HG03460 (cell line): Measurements from ENCODE around the gene TMOD4.

Experiments used
- ATAC-seq: cut with Tn5 transposase; IDR thresholded peaks from one replicate; pipeline ENCODE4 v1.9.1; 2021; ENCODE audit not compliant: unreplicated experiment

Gene TMOD4

GRCh38 chr1:151176514-151177045 lies 799 bp upstream of the TMOD4 start:
- no peak for ATAC-seq

- no peak for ATAC-seq
Measured at GRCh38 chr1:151175041-151175741, 590 bp downstream of the TMOD4 start.

- no peak for ATAC-seq
Measured at GRCh38 chr1:151171190-151171589, 4.6 kb downstream of the TMOD4 start.

- ATAC-seq: no peak
Measured at GRCh38 chr1:151167116-151167515, 8.7 kb downstream of the TMOD4 start.

- ATAC-seq: no peak
Measured at GRCh38 chr1:151166505-151166956, 9.2 kb downstream of the TMOD4 start.

- peak; percentile 88 for ATAC-seq
Measured at GRCh38 chr1:151165738-151166504, 9.9 kb downstream of the TMOD4 start, which contains the start of the genes LYSMD1 and SCNM1. Gene LYSMD1 (minus strand): TSS chr1:151165902. CDS start chr1:151165258, 644 bp downstream. Gene SCNM1 (plus strand): TSS chr1:151166144. CDS start chr1:151166153, 9 bp downstream.

- no peak for ATAC-seq
Measured at GRCh38 chr1:151165281-151165737, 10.5 kb downstream of the TMOD4 start.

GRCh38 chr1:151164732-151165280 lies 11.0 kb downstream of the TMOD4 start:
- no peak for ATAC-seq

GRCh38 chr1:151159373-151159772 lies 16.4 kb downstream of the TMOD4 start:
- no peak for ATAC-seq

- ATAC-seq: no peak
Measured at GRCh38 chr1:151158751-151159251, 17.0 kb downstream of the TMOD4 start.

GRCh38 chr1:151158326-151158725 lies 17.5 kb downstream of the TMOD4 start:
- no peak for ATAC-seq

- ATAC-seq: no peak
Measured at GRCh38 chr1:151157067-151157531, 18.7 kb downstream of the TMOD4 start.

GRCh38 chr1:151156515-151156819 lies 19.3 kb downstream of the TMOD4 start, which contains the start of gene TNFAIP8L2:
Gene TNFAIP8L2 (plus strand): TSS chr1:151156649. CDS start chr1:151158698, 2,049 bp downstream.
- ATAC-seq: peak; percentile 67

- no peak for ATAC-seq
Measured at GRCh38 chr1:151147665-151148064, 28.1 kb downstream of the TMOD4 start.

GRCh38 chr1:151147132-151147503 lies 28.7 kb downstream of the TMOD4 start:
- no peak for ATAC-seq

GRCh38 chr1:151146412-151147131 lies 29.2 kb downstream of the TMOD4 start, which contains the start of gene SEMA6C:
Gene SEMA6C (minus strand): TSS chr1:151146631. CDS start chr1:151142621, 4,010 bp downstream.
- ATAC-seq: peak; percentile 99

- ATAC-seq: no peak
Measured at GRCh38 chr1:151146072-151146411, 29.7 kb downstream of the TMOD4 start.

GRCh38 chr1:151145304-151146071 lies 30.3 kb downstream of the TMOD4 start:
- ATAC-seq: no peak

- no peak for ATAC-seq
Measured at GRCh38 chr1:151144474-151145303, 31.1 kb downstream of the TMOD4 start.
